OCI-LY7 (cell line): ENCODE measurements around the gene ACSF2.

Experiments used
- CTCF ChIP-seq: fragments of 200-600 bp; sonication (generic); conservative IDR thresholded peaks from 2 replicates; pipeline ENCODE4 v1.5.1; 2014; ENCODE audit warnings: mild to moderate bottlenecking, antibody characterized with exemption, low read length, moderate library complexity, mixed read lengths
- EZH2phosphoT487 ChIP-seq: fragments of 200-600 bp; sonication (generic); IDR thresholded peaks from 2 replicates; pipeline ENCODE4 v1.6.1; 2018; ENCODE audit warnings: low read depth, borderline replicate concordance, mild to moderate bottlenecking, mixed run types, antibody characterized with exemption, low read length, moderate library complexity, mixed read lengths

- no peak for TF ChIP-seq CTCF
- no peak for TF ChIP-seq EZH2phosphoT487
These were observed 19.8 kb downstream of the ACSF2 start for GRCh38 chr17:50445730-50446325.
